ENCODE data around the gene SNX4. TPM values are rescaled to one million over a fixed set of nuclear protein-coding genes. Genes with fewer than 3 reads are reported as not detected.

The SNX4 gene
- total RNA-seq, 4 donors from 2014 or later = 35.8 to 85.5 (median 50.9) TPM

DNA sequence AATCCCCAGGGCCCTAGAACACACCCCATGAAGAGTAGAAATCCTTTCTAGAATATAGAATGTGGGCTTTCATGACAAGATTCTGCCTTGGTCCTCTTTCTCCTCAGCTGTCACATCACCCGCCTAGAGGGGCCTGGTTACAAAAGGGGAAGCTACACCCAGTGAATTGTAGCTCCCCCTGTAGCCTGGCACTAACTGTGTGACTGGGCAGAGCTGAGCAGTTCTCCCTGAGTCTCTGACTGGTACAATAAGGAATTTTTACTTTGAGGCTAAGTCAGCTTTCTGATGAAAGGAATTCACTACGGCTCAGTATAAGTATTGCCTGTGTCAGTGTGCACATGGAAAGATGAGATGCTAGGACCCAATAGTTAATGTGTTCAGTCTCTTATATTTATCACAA lies 116.2 kb downstream of the SNX4 start:
- ATAC-seq = no peak
- Histone ChIP-seq H3K9me3 (no peaks in the 10 kb centered on the region), H3K27ac (no peak overlapping the region), H3K4me3 (no peak overlapping the region), H3K4me1 (no peaks in the 10 kb centered on the region), H3K36me3 (no peaks in the 10 kb centered on the region), H3K27me3 (no peaks in the 10 kb centered on the region)
- WGBS, 2 donors (ENCODE audit: low coverage in 1 of 2) = 63 to 83% methylated on average over 2 of the region's 2 CpGs
- TF ChIP-seq POLR2AphosphoS5 (IDR thresholded peaks at IDR 0.05) = no peak
- TF ChIP-seq, protein P1, sequence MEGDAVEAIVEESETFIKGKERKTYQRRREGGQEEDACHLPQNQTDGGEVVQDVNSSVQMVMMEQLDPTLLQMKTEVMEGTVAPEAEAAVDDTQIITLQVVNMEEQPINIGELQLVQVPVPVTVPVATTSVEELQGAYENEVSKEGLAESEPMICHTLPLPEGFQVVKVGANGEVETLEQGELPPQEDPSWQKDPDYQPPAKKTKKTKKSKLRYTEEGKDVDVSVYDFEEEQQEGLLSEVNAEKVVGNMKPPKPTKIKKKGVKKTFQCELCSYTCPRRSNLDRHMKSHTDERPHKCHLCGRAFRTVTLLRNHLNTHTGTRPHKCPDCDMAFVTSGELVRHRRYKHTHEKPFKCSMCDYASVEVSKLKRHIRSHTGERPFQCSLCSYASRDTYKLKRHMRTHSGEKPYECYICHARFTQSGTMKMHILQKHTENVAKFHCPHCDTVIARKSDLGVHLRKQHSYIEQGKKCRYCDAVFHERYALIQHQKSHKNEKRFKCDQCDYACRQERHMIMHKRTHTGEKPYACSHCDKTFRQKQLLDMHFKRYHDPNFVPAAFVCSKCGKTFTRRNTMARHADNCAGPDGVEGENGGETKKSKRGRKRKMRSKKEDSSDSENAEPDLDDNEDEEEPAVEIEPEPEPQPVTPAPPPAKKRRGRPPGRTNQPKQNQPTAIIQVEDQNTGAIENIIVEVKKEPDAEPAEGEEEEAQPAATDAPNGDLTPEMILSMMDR (IDR thresholded peaks at IDR 0.05) = no peak
- no peak for TF ChIP-seq POLR2A (IDR thresholded peaks at IDR 0.05)
- no peak for TF ChIP-seq EP300 (IDR thresholded peaks at IDR 0.05)

DNA sequence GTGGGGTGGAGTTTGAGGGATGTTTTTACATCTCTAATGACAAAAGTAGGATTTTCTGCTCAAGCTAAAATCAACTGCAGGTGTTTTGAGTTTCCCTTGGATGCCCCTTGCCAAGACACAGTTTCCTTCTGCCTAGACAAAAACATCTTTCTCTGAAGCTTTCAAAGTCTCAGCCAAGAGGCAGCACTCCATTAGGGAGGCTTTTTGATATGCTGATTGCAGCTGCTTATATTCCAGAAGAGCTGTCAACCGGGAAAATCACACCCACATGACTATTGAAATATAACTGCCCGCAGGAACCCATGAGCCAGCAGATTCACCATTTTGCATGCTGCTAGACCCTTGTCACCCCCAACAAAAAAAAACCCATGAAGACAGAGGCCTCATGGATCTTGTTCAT lies 117.4 kb downstream of the SNX4 start:
- TF ChIP-seq POLR2A (IDR thresholded peaks at IDR 0.05) = no peak
- no peak for TF ChIP-seq EP300 (IDR thresholded peaks at IDR 0.05)
- TF ChIP-seq POLR2AphosphoS5 (IDR thresholded peaks at IDR 0.05) = no peak
- TF ChIP-seq, protein P1 (IDR thresholded peaks at IDR 0.05) = no peak
- no peak overlapping the region for H3K4me3 ChIP-seq
- H3K36me3 ChIP-seq = no peaks in the 10 kb centered on the region
- no peak overlapping the region for H3K27ac ChIP-seq
- 84 to 92% methylated on average over 2 of the region's 2 CpGs for WGBS, 2 donors (ENCODE audit: low coverage in 1 of 2)
- peaks cover 3% of the 10 kb centered on the region for H3K27me3 ChIP-seq
- no peaks in the 10 kb centered on the region for H3K4me1 ChIP-seq
- no peak for ATAC-seq
- no peaks in the 10 kb centered on the region for H3K9me3 ChIP-seq

DNA sequence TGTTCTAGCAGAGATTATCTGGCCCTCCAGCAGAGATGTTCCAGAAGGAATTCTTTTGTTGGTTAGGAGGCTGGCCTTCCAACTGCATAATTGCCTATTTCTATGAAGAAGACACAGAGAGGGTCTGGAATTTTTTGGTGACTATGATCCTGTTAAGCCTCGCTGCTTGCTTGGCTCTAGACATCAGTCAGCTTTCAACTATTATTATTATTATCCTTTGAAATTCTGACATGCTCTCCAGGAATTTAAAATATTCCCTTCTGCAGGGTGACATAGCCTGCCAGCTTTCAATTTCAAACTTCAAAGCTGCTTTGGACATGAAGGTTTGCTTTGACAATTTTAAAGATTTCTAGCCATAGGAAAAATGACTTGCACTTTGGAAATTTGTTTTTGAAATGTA lies 118.6 kb downstream of the SNX4 start:
- no peaks in the 10 kb centered on the region for H3K9me3 ChIP-seq
- peaks cover 6% of the 10 kb centered on the region for H3K27me3 ChIP-seq
- no peaks in the 10 kb centered on the region for H3K36me3 ChIP-seq
- ATAC-seq = no peak
- TF ChIP-seq POLR2A (IDR thresholded peaks at IDR 0.05) (no peak), POLR2AphosphoS5 (IDR thresholded peaks at IDR 0.05) (no peak), EP300 (IDR thresholded peaks at IDR 0.05) (no peak)
- TF ChIP-seq, protein P1 (IDR thresholded peaks at IDR 0.05) = no peak
- WGBS, 2 donors (ENCODE audit: low coverage in 1 of 2) = 50 to 71% methylated on average over 1 of the region's 1 CpG
- no peak overlapping the region for H3K27ac ChIP-seq
- no peak overlapping the region for H3K4me3 ChIP-seq
- no peaks in the 10 kb centered on the region for H3K4me1 ChIP-seq

GRCh38 chr3:125398952-125399351 lies 121.0 kb downstream of the SNX4 start:
- TF ChIP-seq EP300 (IDR thresholded peaks at IDR 0.05) (no peak), POLR2AphosphoS5 (IDR thresholded peaks at IDR 0.05) (no peak), POLR2A (IDR thresholded peaks at IDR 0.05) (no peak)
- TF ChIP-seq, protein P1 (IDR thresholded peaks at IDR 0.05) = no peak
- no peak for ATAC-seq
- WGBS, 2 donors (ENCODE audit: low coverage in 1 of 2) = 0 to 33% methylated on average over 1 of the region's 1 CpG

More at GRCh38 chr3:125398952-125399351, 121.0 kb downstream of the SNX4 start:
- H3K9me3 ChIP-seq = no peaks in the 10 kb centered on the region
- H3K27ac ChIP-seq = no peak overlapping the region
- peaks cover 6% of the 10 kb centered on the region for H3K27me3 ChIP-seq
- H3K36me3 ChIP-seq = no peaks in the 10 kb centered on the region
- H3K4me1 ChIP-seq = no peaks in the 10 kb centered on the region
- H3K4me3 ChIP-seq = no peak overlapping the region

Small RNA genes within 50 kb of the gene (small RNA-seq; reads per million reads assigned to genes)
- gene RF00019 = 0 reads per million in 4 donors

Other genes starting within 250 kb of the SNX4 start
- gene ZNF148, start 144.9 kb downstream of the SNX4 start, total RNA-seq = 10 to 100 TPM; 32.4 to 50.7 (median 39.4) TPM
- 10 to 100 TPM; 15.8 to 17.6 (median 16.3) TPM for gene OSBPL11, start 75.3 kb upstream of the SNX4 start, total RNA-seq